Breast epithelium (tissue), 3 donors: ENCODE results near the gene AUNIP.

ENCODE experiments used
- POLR2A ChIP-seq: fragments of 450-650 bp; IDR thresholded peaks from one replicate; pipeline ENCODE4 v1.6.1; 2016; ENCODE audit warnings: antibody characterized with exemption, mild to moderate bottlenecking, moderate library complexity
- POLR2AphosphoS5 ChIP-seq, 3 donors: sonication (generic); formaldehyde crosslinking; IDR thresholded peaks; one replicate each; pipeline ENCODE4 v1.6.1; 2017; ENCODE audit warnings: antibody characterized with exemption in 3 of 3
- TF ChIP-seq, protein P1 (sequence below), 3 donors: fragments of 450-650 bp; IDR thresholded peaks; one replicate each; pipeline ENCODE4 v1.5.1; 2016 to 2017; ENCODE audit warnings: antibody characterized with exemption in 3 of 3, mild to moderate bottlenecking in 3 of 3, moderate library complexity in 3 of 3

DNA sequence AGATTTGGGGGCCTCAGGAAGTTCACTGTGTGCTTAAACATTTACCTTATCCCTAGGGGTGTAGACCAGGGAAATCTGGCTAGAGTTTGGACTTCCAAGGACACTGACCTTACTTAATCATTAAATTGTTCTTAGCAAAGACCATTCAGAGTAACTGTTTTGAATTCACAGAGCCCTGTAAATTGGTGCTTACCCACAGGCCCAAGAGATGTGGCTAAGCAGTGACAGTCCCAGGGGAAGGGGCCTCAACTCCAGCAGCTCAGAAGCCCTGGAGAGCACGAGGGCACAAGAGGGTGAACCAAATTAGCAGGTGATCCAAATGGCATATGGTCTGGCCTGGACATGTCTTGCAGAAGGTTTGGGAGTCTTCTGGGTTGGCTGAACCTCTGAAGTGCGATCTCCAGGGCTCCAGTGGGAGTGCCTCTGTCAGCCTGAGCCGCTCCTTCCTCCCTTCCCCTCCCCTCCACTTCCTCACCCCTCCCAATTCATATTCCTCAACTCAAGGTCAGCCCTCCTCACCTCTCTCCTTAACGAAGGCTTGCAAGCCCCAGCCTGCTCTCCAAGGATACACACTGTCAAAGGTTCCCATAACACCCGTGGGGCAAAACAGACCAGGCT lies 11.9 kb upstream of the AUNIP start:
- no peak for TF ChIP-seq POLR2AphosphoS5 (IDR thresholded peaks at IDR 0.05)
- TF ChIP-seq, protein P1, sequence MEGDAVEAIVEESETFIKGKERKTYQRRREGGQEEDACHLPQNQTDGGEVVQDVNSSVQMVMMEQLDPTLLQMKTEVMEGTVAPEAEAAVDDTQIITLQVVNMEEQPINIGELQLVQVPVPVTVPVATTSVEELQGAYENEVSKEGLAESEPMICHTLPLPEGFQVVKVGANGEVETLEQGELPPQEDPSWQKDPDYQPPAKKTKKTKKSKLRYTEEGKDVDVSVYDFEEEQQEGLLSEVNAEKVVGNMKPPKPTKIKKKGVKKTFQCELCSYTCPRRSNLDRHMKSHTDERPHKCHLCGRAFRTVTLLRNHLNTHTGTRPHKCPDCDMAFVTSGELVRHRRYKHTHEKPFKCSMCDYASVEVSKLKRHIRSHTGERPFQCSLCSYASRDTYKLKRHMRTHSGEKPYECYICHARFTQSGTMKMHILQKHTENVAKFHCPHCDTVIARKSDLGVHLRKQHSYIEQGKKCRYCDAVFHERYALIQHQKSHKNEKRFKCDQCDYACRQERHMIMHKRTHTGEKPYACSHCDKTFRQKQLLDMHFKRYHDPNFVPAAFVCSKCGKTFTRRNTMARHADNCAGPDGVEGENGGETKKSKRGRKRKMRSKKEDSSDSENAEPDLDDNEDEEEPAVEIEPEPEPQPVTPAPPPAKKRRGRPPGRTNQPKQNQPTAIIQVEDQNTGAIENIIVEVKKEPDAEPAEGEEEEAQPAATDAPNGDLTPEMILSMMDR (IDR thresholded peaks at IDR 0.05), result no peak
- no peak for TF ChIP-seq POLR2A
